Measurements from ENCODE around the gene METTL2A. TPM values are rescaled to one million over a fixed set of nuclear protein-coding genes. Genes with fewer than 3 reads are reported as not detected.
A peak's percentile ranks its signal among the peaks of the same experiment; 100 is the strongest.
"Not testable (repeated sequence)": the region's sequence is repeated elsewhere in the genome, so short reads cannot be mapped to it uniquely, and the experiment has no call there.

Gene METTL2A
- total RNA-seq, 1 donor from 2014 or later, result 17.9 TPM

DNA sequence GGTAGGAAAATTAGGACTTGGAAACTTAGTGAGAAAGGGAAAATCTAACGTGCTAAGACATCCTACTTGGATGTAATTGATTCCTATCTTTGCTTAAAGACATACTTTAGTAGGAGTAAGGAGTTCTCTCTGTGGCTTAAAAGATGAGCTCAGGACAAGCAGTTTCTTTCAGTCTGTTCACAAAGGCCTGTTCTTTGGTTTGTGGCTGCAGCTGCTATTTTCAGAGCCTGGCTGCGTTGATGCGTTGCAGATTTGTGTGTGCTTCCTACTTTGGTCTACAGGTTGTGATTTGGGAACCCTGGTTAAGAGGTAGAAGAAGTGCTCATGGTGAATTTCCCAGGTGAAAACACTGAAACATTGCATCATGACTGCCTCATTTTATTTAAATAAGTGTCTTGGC, 30.4 kb downstream of the METTL2A start:
- H3K4me1 Mint-ChIP-seq (ENCODE audit: low read depth); H3K27ac Mint-ChIP-seq (ENCODE audit: unreplicated experiment); H3K27me3 Mint-ChIP-seq (ENCODE audit: low read depth); H3K4me3 Mint-ChIP-seq (ENCODE audit: unreplicated experiment); H3K36me3 Mint-ChIP-seq (ENCODE audit: low read depth); H3K9me3 Mint-ChIP-seq (ENCODE audit: low read depth); DNase-seq (ENCODE audit: low spot score): not testable (repeated sequence)

DNA sequence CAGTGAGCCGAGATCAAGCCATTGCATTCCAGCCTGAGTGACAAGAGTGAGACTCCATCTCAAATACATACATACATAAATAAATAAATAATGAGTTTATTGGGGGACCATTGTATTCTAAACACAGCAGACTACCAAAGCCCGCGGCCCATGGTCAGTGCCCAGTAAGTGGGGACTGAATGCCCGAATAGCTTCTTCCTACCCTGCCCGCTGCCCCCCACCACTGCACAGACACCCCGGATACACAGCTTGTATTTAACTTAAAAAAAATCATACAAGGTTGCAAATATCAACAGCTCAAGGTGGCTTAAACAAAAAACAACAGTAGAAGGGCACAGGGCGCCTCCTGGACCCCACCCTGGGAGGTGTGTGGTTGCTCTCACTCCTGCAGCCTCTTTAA, 32.3 kb downstream of the METTL2A start:
- DNase-seq (ENCODE audit: low spot score), result peak; percentile 62
- Mint-ChIP-seq H3K9me3 (ENCODE audit: low read depth) (no peaks in the 10 kb centered on the region), H3K27ac (ENCODE audit: unreplicated experiment) (no peak overlapping the region), H3K27me3 (ENCODE audit: low read depth) (no peaks in the 10 kb centered on the region), H3K4me3 (ENCODE audit: unreplicated experiment) (no peak overlapping the region), H3K36me3 (ENCODE audit: low read depth) (peaks cover 2% of the 10 kb centered on the region), H3K4me1 (ENCODE audit: low read depth) (no peaks in the 10 kb centered on the region)
- TF ChIP-seq, protein P1, sequence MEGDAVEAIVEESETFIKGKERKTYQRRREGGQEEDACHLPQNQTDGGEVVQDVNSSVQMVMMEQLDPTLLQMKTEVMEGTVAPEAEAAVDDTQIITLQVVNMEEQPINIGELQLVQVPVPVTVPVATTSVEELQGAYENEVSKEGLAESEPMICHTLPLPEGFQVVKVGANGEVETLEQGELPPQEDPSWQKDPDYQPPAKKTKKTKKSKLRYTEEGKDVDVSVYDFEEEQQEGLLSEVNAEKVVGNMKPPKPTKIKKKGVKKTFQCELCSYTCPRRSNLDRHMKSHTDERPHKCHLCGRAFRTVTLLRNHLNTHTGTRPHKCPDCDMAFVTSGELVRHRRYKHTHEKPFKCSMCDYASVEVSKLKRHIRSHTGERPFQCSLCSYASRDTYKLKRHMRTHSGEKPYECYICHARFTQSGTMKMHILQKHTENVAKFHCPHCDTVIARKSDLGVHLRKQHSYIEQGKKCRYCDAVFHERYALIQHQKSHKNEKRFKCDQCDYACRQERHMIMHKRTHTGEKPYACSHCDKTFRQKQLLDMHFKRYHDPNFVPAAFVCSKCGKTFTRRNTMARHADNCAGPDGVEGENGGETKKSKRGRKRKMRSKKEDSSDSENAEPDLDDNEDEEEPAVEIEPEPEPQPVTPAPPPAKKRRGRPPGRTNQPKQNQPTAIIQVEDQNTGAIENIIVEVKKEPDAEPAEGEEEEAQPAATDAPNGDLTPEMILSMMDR (IDR thresholded peaks at IDR 0.05), result no peak

DNA sequence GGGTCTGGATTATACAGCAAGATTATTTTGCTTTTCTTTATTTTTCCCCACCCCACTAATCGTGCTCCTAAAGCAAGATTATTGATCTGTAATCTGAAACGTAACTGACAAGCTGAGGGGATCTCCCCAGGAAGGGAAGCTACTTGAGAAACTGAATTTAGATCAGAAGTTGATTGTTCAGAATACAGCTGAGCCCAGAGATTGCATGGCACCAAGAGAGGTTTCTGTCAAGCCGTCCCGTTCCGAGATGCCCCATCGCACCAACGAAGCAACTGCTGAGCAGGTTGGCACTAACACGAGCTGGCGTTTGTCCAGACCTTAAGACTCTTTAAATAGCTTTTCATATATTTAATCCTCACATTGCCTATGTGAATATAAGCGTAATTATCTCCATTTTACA, 34.8 kb downstream of the METTL2A start:
- not testable (repeated sequence) for H3K4me3 Mint-ChIP-seq (ENCODE audit: unreplicated experiment); H3K9me3 Mint-ChIP-seq (ENCODE audit: low read depth); H3K4me1 Mint-ChIP-seq (ENCODE audit: low read depth); H3K27ac Mint-ChIP-seq (ENCODE audit: unreplicated experiment); H3K27me3 Mint-ChIP-seq (ENCODE audit: low read depth); H3K36me3 Mint-ChIP-seq (ENCODE audit: low read depth)
- peak; percentile 10 for DNase-seq (ENCODE audit: low spot score)

DNA sequence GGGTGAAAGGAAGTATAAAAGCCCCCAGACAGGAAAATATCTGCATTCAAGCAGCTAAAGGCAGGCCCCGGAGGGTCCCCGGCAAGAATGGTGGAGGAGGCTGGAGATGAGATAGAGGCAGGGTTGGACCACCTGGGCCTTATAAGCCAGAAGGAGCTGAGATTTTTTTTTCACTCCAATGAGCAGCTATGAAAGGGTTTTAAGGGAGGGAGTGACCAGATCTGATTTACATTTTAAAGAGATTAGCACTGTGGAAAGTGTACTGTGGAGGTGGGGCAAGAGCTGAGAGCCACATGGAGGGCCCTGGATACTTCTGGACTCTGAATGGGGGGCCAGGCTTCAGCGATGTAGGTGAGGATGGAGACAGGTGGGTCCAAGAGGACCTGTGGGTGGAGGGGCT, 40.7 kb downstream of the METTL2A start:
- not testable (repeated sequence) for H3K9me3 Mint-ChIP-seq (ENCODE audit: low read depth); H3K36me3 Mint-ChIP-seq (ENCODE audit: low read depth); H3K27me3 Mint-ChIP-seq (ENCODE audit: low read depth); H3K4me1 Mint-ChIP-seq (ENCODE audit: low read depth); H3K27ac Mint-ChIP-seq (ENCODE audit: unreplicated experiment); DNase-seq (ENCODE audit: low spot score); H3K4me3 Mint-ChIP-seq (ENCODE audit: unreplicated experiment)

DNA sequence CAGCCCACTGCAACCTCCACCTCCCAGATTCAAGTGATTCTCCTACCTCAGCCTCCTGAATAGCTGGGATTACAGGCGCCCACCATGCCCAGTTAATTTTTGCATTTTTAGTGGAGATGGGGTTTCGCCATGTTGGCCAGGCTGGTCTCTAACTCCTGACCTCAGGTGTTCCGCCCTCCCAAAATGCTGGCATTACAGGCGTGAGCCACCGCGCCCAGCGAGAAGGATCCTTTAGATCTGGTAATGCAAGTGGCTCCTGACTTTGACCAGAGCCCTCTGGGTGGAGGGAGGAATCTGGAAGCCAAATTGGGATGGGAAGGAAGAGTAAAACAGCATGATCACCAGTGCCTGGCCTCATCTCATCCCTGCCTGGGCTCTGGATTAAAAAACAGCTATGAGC, 41.6 kb downstream of the METTL2A start:
- H3K27ac Mint-ChIP-seq (ENCODE audit: unreplicated experiment); H3K4me3 Mint-ChIP-seq (ENCODE audit: unreplicated experiment); H3K27me3 Mint-ChIP-seq (ENCODE audit: low read depth); H3K36me3 Mint-ChIP-seq (ENCODE audit: low read depth); H3K9me3 Mint-ChIP-seq (ENCODE audit: low read depth); H3K4me1 Mint-ChIP-seq (ENCODE audit: low read depth): not testable (repeated sequence)
- DNase-seq (ENCODE audit: low spot score), result peak; percentile 84

DNA sequence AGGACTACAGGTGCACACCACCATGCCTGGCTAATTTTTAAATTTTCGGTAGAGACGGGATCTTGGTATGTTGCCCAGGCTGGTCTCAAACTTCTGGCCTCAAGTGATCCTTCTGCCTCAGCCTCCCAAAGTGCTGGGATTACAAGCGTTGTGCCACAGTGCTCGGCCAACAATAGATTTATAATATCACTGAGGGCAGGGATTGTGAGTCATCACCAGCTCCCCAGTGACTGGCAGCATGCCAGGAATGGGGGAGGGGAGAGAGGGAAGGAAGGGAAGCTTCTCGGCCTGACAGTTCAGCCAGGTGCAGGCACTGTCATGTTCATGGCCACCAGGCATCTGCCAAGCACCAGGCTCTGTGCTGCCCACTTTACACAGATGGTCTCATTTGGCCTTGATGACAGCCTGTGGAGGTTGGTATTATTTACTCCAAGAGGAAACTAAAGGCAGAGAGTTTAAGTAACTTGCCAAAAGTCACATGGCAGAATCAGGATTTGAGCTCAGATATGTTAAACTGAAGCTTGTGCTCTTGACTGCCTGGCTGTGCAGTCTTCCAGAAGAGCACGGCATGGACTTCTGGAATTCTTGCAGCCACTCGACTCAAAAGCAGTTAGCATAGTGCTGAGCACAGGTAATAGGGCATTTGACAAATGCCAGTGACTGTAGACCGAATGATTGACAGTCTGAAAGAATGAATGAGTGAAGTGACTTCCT, 47.1 kb downstream of the METTL2A start:
- DNase-seq (ENCODE audit: low spot score), result peak; percentile 68
- H3K27ac Mint-ChIP-seq (ENCODE audit: unreplicated experiment), result peak overlapping the region; percentile 71
- not testable (repeated sequence) for H3K27me3 Mint-ChIP-seq (ENCODE audit: low read depth); H3K36me3 Mint-ChIP-seq (ENCODE audit: low read depth); H3K4me1 Mint-ChIP-seq (ENCODE audit: low read depth); H3K4me3 Mint-ChIP-seq (ENCODE audit: unreplicated experiment); H3K9me3 Mint-ChIP-seq (ENCODE audit: low read depth)

DNA sequence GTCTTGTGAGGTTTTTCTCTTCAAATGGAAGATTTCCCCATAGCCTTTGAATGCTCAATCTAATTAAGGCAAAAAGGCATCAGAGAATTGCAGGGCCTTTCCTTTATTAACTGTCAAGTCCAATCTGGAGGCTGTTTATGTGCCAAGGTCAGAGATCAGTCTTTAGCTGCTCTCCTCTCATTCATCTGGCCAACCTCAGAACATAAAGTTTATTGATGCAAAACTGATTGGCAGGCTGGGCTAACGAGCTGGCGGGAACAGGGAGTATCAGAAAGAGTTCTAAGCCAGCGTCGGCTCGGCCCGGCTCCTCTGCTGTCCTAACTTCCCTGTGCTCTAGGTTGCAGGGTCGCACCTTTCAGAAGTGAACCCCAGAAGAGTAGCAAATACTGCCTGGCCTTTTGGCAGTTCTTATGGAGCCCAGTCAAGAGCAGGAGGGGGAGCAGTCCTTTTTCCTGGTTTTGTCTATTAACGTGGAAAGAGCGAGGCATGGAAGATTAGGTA, 47.7 kb downstream of the METTL2A start:
- not testable (repeated sequence) for H3K4me3 Mint-ChIP-seq (ENCODE audit: unreplicated experiment); H3K36me3 Mint-ChIP-seq (ENCODE audit: low read depth); DNase-seq (ENCODE audit: low spot score); H3K27me3 Mint-ChIP-seq (ENCODE audit: low read depth); H3K27ac Mint-ChIP-seq (ENCODE audit: unreplicated experiment); H3K4me1 Mint-ChIP-seq (ENCODE audit: low read depth); H3K9me3 Mint-ChIP-seq (ENCODE audit: low read depth)

DNA sequence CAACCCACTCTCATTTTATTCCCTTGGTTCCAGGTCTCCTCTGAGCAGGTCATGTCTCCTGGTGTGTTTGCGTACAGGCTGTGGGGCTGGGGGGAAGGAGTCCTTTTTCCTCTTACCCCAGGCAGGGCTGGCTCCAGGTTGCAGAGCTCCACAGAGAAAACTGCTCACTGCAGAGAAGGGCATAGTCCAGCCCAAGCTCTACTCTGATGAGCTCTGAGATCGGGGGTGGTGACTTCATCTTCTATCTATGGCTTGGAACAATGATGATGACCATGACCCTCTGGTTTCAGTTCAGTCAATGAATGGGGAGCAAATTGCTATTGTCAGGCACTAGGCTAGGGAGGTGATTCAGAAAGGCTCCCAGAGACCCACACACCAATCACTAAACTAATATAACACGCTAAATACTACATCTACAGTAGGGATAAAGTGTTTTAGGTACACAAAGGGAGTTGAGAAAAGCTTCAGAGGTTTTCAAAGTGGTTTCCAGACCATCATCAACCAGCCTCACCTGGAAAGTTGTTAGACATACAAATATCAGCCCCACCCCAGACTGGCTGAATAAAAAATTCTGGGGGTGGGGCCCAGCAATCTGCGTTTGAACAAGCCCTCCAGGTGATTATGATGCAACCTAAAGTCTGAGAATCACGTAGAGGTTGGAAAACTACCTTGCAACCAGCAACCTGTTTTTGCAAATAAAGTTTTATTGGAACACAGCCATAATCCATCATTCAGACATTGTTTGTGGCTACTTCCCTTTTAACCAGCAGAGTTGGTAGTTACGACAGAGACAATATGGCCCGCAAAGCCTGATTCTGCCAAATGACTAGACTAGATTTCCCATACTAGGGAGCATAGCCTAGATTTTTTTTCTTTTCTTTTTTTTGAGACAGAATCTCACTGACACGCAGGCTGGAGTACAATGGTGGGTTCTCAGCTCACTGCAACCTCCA, 49.6 kb downstream of the METTL2A start:
- not testable (repeated sequence) for H3K27me3 Mint-ChIP-seq (ENCODE audit: low read depth); H3K4me3 Mint-ChIP-seq (ENCODE audit: unreplicated experiment); H3K36me3 Mint-ChIP-seq (ENCODE audit: low read depth); H3K9me3 Mint-ChIP-seq (ENCODE audit: low read depth); H3K27ac Mint-ChIP-seq (ENCODE audit: unreplicated experiment)
- peak; percentile 25 for DNase-seq (ENCODE audit: low spot score)
- peaks cover 13% of the 10 kb centered on the region for H3K4me1 Mint-ChIP-seq (ENCODE audit: low read depth)

DNA sequence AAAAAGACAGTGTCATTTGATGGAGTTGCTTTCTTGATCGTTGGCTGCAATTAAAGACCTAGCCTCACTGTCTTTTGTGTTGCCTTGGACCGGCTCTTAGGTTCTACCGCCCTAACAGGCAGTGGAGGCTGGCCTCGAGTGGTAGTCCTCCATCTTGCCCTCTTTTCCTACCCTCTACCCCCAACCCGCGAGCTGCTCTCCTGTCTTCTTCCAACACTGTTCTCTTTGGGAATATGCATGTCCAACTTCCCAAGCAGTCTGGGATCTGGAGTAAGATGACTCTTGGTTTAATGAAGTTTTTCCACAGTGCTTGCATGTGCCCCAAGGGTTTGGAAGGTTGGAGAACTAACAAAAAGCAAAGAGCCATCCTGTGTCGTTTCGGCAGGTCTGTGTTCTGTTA, 53.4 kb downstream of the METTL2A start:
- Mint-ChIP-seq H3K27ac (ENCODE audit: unreplicated experiment) (peak overlapping the region; percentile 34), H3K4me3 (ENCODE audit: unreplicated experiment) (peak overlapping the region; percentile 72), H3K4me1 (ENCODE audit: low read depth) (peaks cover 26% of the 10 kb centered on the region)
- H3K27me3 Mint-ChIP-seq (ENCODE audit: low read depth); H3K36me3 Mint-ChIP-seq (ENCODE audit: low read depth); H3K9me3 Mint-ChIP-seq (ENCODE audit: low read depth): not testable (repeated sequence)
- DNase-seq (ENCODE audit: low spot score), result peak; percentile 29
